ENCODE results near the gene CPVL. TPM values are rescaled to one million over a fixed set of nuclear protein-coding genes. Genes with fewer than 3 reads are reported as not detected.

Gene CPVL
- polyA plus RNA-seq (2013, experiment 1 of 2) = 45.4 TPM
- polyA plus RNA-seq (2013, experiment 2 of 2) = 45.8 TPM

- Histone ChIP-seq H3K4me1 (ENCODE audit: control insufficient read depth, low read depth, low read length) (peaks cover 3% of the 10 kb centered on the region), H3K56ac (ENCODE audit: low read length) (peak within 1 kb of the TSS; percentile 93), H3K27me3 (ENCODE audit: insufficient read depth, low read length, poor library complexity) (no peaks in the 10 kb centered on the region), H3K36me3 (ENCODE audit: control insufficient read depth, insufficient read depth, low read length) (no peaks in the 10 kb centered on the region), H3K4me3 (ENCODE audit: low read length) (peak within 1 kb of the TSS; percentile 79), H3K18ac (ENCODE audit: low read length) (peak within 1 kb of the TSS; percentile 15), H3K9ac (ENCODE audit: low read length) (peak within 1 kb of the TSS; percentile 90), H2BK15ac (replicated peaks; ENCODE audit: low read depth) (no peak within 1 kb of the TSS), H2AK5ac (ENCODE audit: low read length) (no peak within 1 kb of the TSS), H3K79me1 (ENCODE audit: low read length) (no peaks in the 10 kb centered on the region), H2BK120ac (ENCODE audit: low read depth, low read length) (no peak within 1 kb of the TSS), H2BK5ac (ENCODE audit: low read length) (no peak within 1 kb of the TSS), H4K8ac (ENCODE audit: low read depth, low read length) (no peak within 1 kb of the TSS), H3K4me2 (ENCODE audit: low read length) (peak within 1 kb of the TSS; percentile 98), H3K79me2 (ENCODE audit: control insufficient read depth, insufficient read depth, low read length) (no peaks in the 10 kb centered on the region), H4K5ac (ENCODE audit: low read length) (peak within 1 kb of the TSS; percentile 47), H3K4ac (ENCODE audit: low read depth, low read length) (no peak within 1 kb of the TSS), H3K23ac (ENCODE audit: low read length) (peak within 1 kb of the TSS; percentile 52), H3K27ac (ENCODE audit: low read depth, low read length) (no peak within 1 kb of the TSS)
- peak; percentile 91 for DNase-seq
- no CpG with 5 or more reads among the region's 42 CpGs for WGBS (ENCODE audit: extremely low coverage, insufficient coverage, low lambda C conversion rate)
Measured at GRCh38 chr7:29146057-29146706, at the start of gene CPVL. Gene CPVL, minus strand, starts transcription at chr7:29146537. Its CDS starts 25,476 bp downstream, at chr7:29121061.

GRCh38 chr7:29194594-29195427 lies 48.5 kb upstream of the CPVL start, which contains the start of gene CHN2:
Gene CHN2, plus strand, starts transcription at chr7:29194775.
- no peak within 1 kb of the TSS for H4K8ac ChIP-seq (ENCODE audit: low read depth, low read length)
- H2BK15ac ChIP-seq (replicated peaks; ENCODE audit: low read depth) = no peak within 1 kb of the TSS
- H3K36me3 ChIP-seq (ENCODE audit: control insufficient read depth, insufficient read depth, low read length) = no peaks in the 10 kb centered on the region
- H3K4me2 ChIP-seq (ENCODE audit: low read length) = peak within 1 kb of the TSS; percentile 81
- H3K4me3 ChIP-seq (ENCODE audit: low read length) = peak within 1 kb of the TSS; percentile 50
- peak within 1 kb of the TSS; percentile 20 for H3K18ac ChIP-seq (ENCODE audit: low read length)
- H2AK5ac ChIP-seq (ENCODE audit: low read length) = no peak within 1 kb of the TSS
- peak within 1 kb of the TSS; percentile 61 for H3K9ac ChIP-seq (ENCODE audit: low read length)
- peak within 1 kb of the TSS; percentile 85 for H3K56ac ChIP-seq (ENCODE audit: low read length)
- peak; percentile 69 for DNase-seq
- no peaks in the 10 kb centered on the region for H3K79me2 ChIP-seq (ENCODE audit: control insufficient read depth, insufficient read depth, low read length)
- no peak within 1 kb of the TSS for H3K4ac ChIP-seq (ENCODE audit: low read depth, low read length)
- H3K4me1 ChIP-seq (ENCODE audit: control insufficient read depth, low read depth, low read length) = peaks cover 17% of the 10 kb centered on the region
- H3K27ac ChIP-seq (ENCODE audit: low read depth, low read length) = no peak within 1 kb of the TSS
- no CpG with 5 or more reads among the region's 89 CpGs for WGBS (ENCODE audit: extremely low coverage, insufficient coverage, low lambda C conversion rate)
- no peak within 1 kb of the TSS for H2BK120ac ChIP-seq (ENCODE audit: low read depth, low read length)
- peaks cover 9% of the 10 kb centered on the region for H3K27me3 ChIP-seq (ENCODE audit: insufficient read depth, low read length, poor library complexity)
- no peak within 1 kb of the TSS for H4K5ac ChIP-seq (ENCODE audit: low read length)
- H2BK5ac ChIP-seq (ENCODE audit: low read length) = no peak within 1 kb of the TSS
- peak within 1 kb of the TSS; percentile 82 for H3K23ac ChIP-seq (ENCODE audit: low read length)
- H3K79me1 ChIP-seq (ENCODE audit: low read length) = no peaks in the 10 kb centered on the region

GRCh38 chr7:29194206-29194593 lies 47.9 kb upstream of the CPVL start:
- peak overlapping the region; percentile 82 for H3K23ac ChIP-seq (ENCODE audit: low read length)
- no CpG with 5 or more reads among the region's 40 CpGs for WGBS (ENCODE audit: extremely low coverage, insufficient coverage, low lambda C conversion rate)
- no peak overlapping the region for H4K5ac ChIP-seq (ENCODE audit: low read length)
- H3K79me1 ChIP-seq (ENCODE audit: low read length) = no peaks in the 10 kb centered on the region
- H2BK120ac ChIP-seq (ENCODE audit: low read depth, low read length) = no peak overlapping the region
- peak overlapping the region; percentile 61 for H3K9ac ChIP-seq (ENCODE audit: low read length)
- H3K27ac ChIP-seq (ENCODE audit: low read depth, low read length) = no peak overlapping the region
- no peak overlapping the region for H2AK5ac ChIP-seq (ENCODE audit: low read length)
- peaks cover 9% of the 10 kb centered on the region for H3K27me3 ChIP-seq (ENCODE audit: insufficient read depth, low read length, poor library complexity)
- H3K18ac ChIP-seq (ENCODE audit: low read length) = peak overlapping the region; percentile 20
- H2BK15ac ChIP-seq (replicated peaks; ENCODE audit: low read depth) = no peak overlapping the region
- peak overlapping the region; percentile 85 for H3K56ac ChIP-seq (ENCODE audit: low read length)
- peaks cover 17% of the 10 kb centered on the region for H3K4me1 ChIP-seq (ENCODE audit: control insufficient read depth, low read depth, low read length)
- H3K4ac ChIP-seq (ENCODE audit: low read depth, low read length) = no peak overlapping the region
- no peaks in the 10 kb centered on the region for H3K36me3 ChIP-seq (ENCODE audit: control insufficient read depth, insufficient read depth, low read length)
- no peak overlapping the region for H4K8ac ChIP-seq (ENCODE audit: low read depth, low read length)
- peak overlapping the region; percentile 81 for H3K4me2 ChIP-seq (ENCODE audit: low read length)
- DNase-seq = peak; percentile 38
- H2BK5ac ChIP-seq (ENCODE audit: low read length) = no peak overlapping the region
- H3K79me2 ChIP-seq (ENCODE audit: control insufficient read depth, insufficient read depth, low read length) = no peaks in the 10 kb centered on the region
- peak overlapping the region; percentile 50 for H3K4me3 ChIP-seq (ENCODE audit: low read length)

GRCh38 chr7:29193316-29194205 lies 47.2 kb upstream of the CPVL start:
- Histone ChIP-seq H3K27me3 (ENCODE audit: insufficient read depth, low read length, poor library complexity) (peaks cover 9% of the 10 kb centered on the region), H4K8ac (ENCODE audit: low read depth, low read length) (no peak overlapping the region), H3K23ac (ENCODE audit: low read length) (no peak overlapping the region), H3K79me2 (ENCODE audit: control insufficient read depth, insufficient read depth, low read length) (no peaks in the 10 kb centered on the region), H2BK15ac (replicated peaks; ENCODE audit: low read depth) (no peak overlapping the region), H3K36me3 (ENCODE audit: control insufficient read depth, insufficient read depth, low read length) (no peaks in the 10 kb centered on the region), H2AK5ac (ENCODE audit: low read length) (no peak overlapping the region), H3K27ac (ENCODE audit: low read depth, low read length) (no peak overlapping the region), H3K79me1 (ENCODE audit: low read length) (no peaks in the 10 kb centered on the region), H3K56ac (ENCODE audit: low read length) (peak overlapping the region; percentile 49), H3K4ac (ENCODE audit: low read depth, low read length) (no peak overlapping the region), H3K18ac (ENCODE audit: low read length) (peak overlapping the region; percentile 20), H3K4me1 (ENCODE audit: control insufficient read depth, low read depth, low read length) (peaks cover 17% of the 10 kb centered on the region), H4K5ac (ENCODE audit: low read length) (no peak overlapping the region), H2BK5ac (ENCODE audit: low read length) (no peak overlapping the region), H3K4me3 (ENCODE audit: low read length) (no peak overlapping the region), H3K9ac (ENCODE audit: low read length) (peak overlapping the region; percentile 54), H2BK120ac (ENCODE audit: low read depth, low read length) (no peak overlapping the region), H3K4me2 (ENCODE audit: low read length) (peak overlapping the region; percentile 58)
- WGBS (ENCODE audit: extremely low coverage, insufficient coverage, low lambda C conversion rate) = no CpG with 5 or more reads among the region's 26 CpGs
- DNase-seq = peak; percentile 29

- Histone ChIP-seq H3K79me2 (ENCODE audit: control insufficient read depth, insufficient read depth, low read length) (no peaks in the 10 kb centered on the region), H2AK5ac (ENCODE audit: low read length) (no peak overlapping the region), H3K36me3 (ENCODE audit: control insufficient read depth, insufficient read depth, low read length) (no peaks in the 10 kb centered on the region), H2BK15ac (replicated peaks; ENCODE audit: low read depth) (no peak overlapping the region), H3K4me1 (ENCODE audit: control insufficient read depth, low read depth, low read length) (peaks cover 15% of the 10 kb centered on the region), H3K4me2 (ENCODE audit: low read length) (no peak overlapping the region), H3K18ac (ENCODE audit: low read length) (peak overlapping the region; percentile 31), H3K9ac (ENCODE audit: low read length) (no peak overlapping the region), H3K4me3 (ENCODE audit: low read length) (no peak overlapping the region), H3K56ac (ENCODE audit: low read length) (no peak overlapping the region), H4K8ac (ENCODE audit: low read depth, low read length) (no peak overlapping the region), H4K5ac (ENCODE audit: low read length) (no peak overlapping the region), H3K23ac (ENCODE audit: low read length) (no peak overlapping the region), H3K4ac (ENCODE audit: low read depth, low read length) (no peak overlapping the region), H2BK5ac (ENCODE audit: low read length) (no peak overlapping the region), H2BK120ac (ENCODE audit: low read depth, low read length) (no peak overlapping the region), H3K27ac (ENCODE audit: low read depth, low read length) (no peak overlapping the region), H3K27me3 (ENCODE audit: insufficient read depth, low read length, poor library complexity) (peaks cover 9% of the 10 kb centered on the region), H3K79me1 (ENCODE audit: low read length) (no peaks in the 10 kb centered on the region)
- WGBS (ENCODE audit: extremely low coverage, insufficient coverage, low lambda C conversion rate) = no CpG with 5 or more reads among the region's 8 CpGs
- no peak for DNase-seq
Measured at GRCh38 chr7:29192811-29193210, 46.5 kb upstream of the CPVL start.

Measured in mesendoderm (in vitro differentiated cells).